Measurements from ENCODE around the gene ZFYVE28. TPM values are rescaled to one million over a fixed set of nuclear protein-coding genes. Genes with fewer than 3 reads are reported as not detected.

The ZFYVE28 gene
- total RNA-seq, 1 donor from 2014 or later, result 3.3 TPM

GRCh38 chr4:2334826-2335728, 83.4 kb downstream of the ZFYVE28 start:
- TF ChIP-seq CTCF (IDR thresholded peaks at IDR 0.05), result no peak
- Mint-ChIP-seq H3K36me3 (ENCODE audit: low read depth) (peaks cover 2% of the 10 kb centered on the region), H3K27me3 (ENCODE audit: low read depth) (no peaks in the 10 kb centered on the region), H3K4me3 (ENCODE audit: unreplicated experiment) (no peak overlapping the region), H3K27ac (ENCODE audit: unreplicated experiment) (peak overlapping the region; percentile 17), H3K4me1 (ENCODE audit: low read depth) (peaks cover 11% of the 10 kb centered on the region), H3K9me3 (ENCODE audit: low read depth) (no peaks in the 10 kb centered on the region)
- DNase-seq (ENCODE audit: low spot score), result no peak

GRCh38 chr4:2333916-2334644, 84.4 kb downstream of the ZFYVE28 start:
- Mint-ChIP-seq H3K4me1 (ENCODE audit: low read depth) (peaks cover 17% of the 10 kb centered on the region), H3K36me3 (ENCODE audit: low read depth) (peaks cover 1% of the 10 kb centered on the region), H3K9me3 (ENCODE audit: low read depth) (peaks cover 2% of the 10 kb centered on the region), H3K27me3 (ENCODE audit: low read depth) (no peaks in the 10 kb centered on the region), H3K4me3 (ENCODE audit: unreplicated experiment) (no peak overlapping the region), H3K27ac (ENCODE audit: unreplicated experiment) (no peak overlapping the region)
- TF ChIP-seq CTCF (IDR thresholded peaks at IDR 0.05), result no peak
- no peak for DNase-seq (ENCODE audit: low spot score)

GRCh38 chr4:2333356-2333841, 85.0 kb downstream of the ZFYVE28 start:
- Mint-ChIP-seq H3K9me3 (ENCODE audit: low read depth) (peaks cover 6% of the 10 kb centered on the region), H3K4me3 (ENCODE audit: unreplicated experiment) (no peak overlapping the region), H3K27ac (ENCODE audit: unreplicated experiment) (no peak overlapping the region), H3K27me3 (ENCODE audit: low read depth) (no peaks in the 10 kb centered on the region), H3K36me3 (ENCODE audit: low read depth) (no peaks in the 10 kb centered on the region), H3K4me1 (ENCODE audit: low read depth) (peaks cover 17% of the 10 kb centered on the region)
- TF ChIP-seq CTCF (IDR thresholded peaks at IDR 0.05), result no peak
- DNase-seq (ENCODE audit: low spot score), result no peak

- no peak for TF ChIP-seq CTCF (IDR thresholded peaks at IDR 0.05)
- H3K27me3 Mint-ChIP-seq (ENCODE audit: low read depth), result no peaks in the 10 kb centered on the region
- DNase-seq (ENCODE audit: low spot score), result no peak
- H3K4me1 Mint-ChIP-seq (ENCODE audit: low read depth), result peaks cover 17% of the 10 kb centered on the region
- no peak overlapping the region for H3K27ac Mint-ChIP-seq (ENCODE audit: unreplicated experiment)
- H3K9me3 Mint-ChIP-seq (ENCODE audit: low read depth), result peaks cover 6% of the 10 kb centered on the region
- H3K36me3 Mint-ChIP-seq (ENCODE audit: low read depth), result no peaks in the 10 kb centered on the region
- H3K4me3 Mint-ChIP-seq (ENCODE audit: unreplicated experiment), result no peak overlapping the region
Observed at GRCh38 chr4:2332976-2333319, 85.5 kb downstream of the ZFYVE28 start.

GRCh38 chr4:2332201-2332975, 86.1 kb downstream of the ZFYVE28 start:
- Mint-ChIP-seq H3K4me1 (ENCODE audit: low read depth) (peaks cover 17% of the 10 kb centered on the region), H3K9me3 (ENCODE audit: low read depth) (peaks cover 10% of the 10 kb centered on the region), H3K27ac (ENCODE audit: unreplicated experiment) (no peak overlapping the region), H3K4me3 (ENCODE audit: unreplicated experiment) (no peak overlapping the region), H3K36me3 (ENCODE audit: low read depth) (peaks cover 3% of the 10 kb centered on the region), H3K27me3 (ENCODE audit: low read depth) (no peaks in the 10 kb centered on the region)
- TF ChIP-seq CTCF (IDR thresholded peaks at IDR 0.05), result no peak
- no peak for DNase-seq (ENCODE audit: low spot score)
